ENCODE data around the gene SPRED3.
"Not testable (repeated sequence)": the region's sequence is repeated elsewhere in the genome, so short reads cannot be mapped to it uniquely, and the experiment has no call there.

SPRED3 gene, protein sequence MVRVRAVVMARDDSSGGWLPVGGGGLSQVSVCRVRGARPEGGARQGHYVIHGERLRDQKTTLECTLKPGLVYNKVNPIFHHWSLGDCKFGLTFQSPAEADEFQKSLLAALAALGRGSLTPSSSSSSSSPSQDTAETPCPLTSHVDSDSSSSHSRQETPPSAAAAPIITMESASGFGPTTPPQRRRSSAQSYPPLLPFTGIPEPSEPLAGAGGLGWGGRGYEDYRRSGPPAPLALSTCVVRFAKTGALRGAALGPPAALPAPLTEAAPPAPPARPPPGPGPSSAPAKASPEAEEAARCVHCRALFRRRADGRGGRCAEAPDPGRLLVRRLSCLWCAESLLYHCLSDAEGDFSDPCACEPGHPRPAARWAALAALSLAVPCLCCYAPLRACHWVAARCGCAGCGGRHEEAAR

GRCh38 chr19:38388349-38389100 is at the start of gene SPRED3:
SPRED3 (plus strand) TSS chr19:38388697; CDS start chr19:38390303, 1,606 bp downstream.
- DNase-seq: no peak

DNA sequence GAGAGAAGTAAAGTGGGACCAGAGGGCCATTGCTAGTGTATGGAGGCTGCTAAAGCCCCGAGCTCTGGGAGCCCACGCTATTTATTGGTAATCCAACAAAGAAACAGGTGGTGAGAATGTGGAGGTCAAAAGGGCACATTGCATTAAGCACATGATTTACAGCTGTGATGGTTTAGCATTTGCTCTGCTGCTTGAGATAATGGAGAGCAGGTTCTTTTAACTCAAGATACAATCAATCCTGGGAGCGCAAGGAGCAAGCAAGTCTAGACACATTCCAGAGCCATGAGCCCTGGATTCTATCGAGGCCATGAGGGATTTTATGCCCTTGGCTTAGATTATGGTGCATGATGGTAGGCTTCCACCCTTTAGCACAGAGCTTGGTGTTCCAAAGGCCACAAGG is 49.5 kb upstream of the SPRED3 start:
- DNase-seq: not testable (repeated sequence)

DNA sequence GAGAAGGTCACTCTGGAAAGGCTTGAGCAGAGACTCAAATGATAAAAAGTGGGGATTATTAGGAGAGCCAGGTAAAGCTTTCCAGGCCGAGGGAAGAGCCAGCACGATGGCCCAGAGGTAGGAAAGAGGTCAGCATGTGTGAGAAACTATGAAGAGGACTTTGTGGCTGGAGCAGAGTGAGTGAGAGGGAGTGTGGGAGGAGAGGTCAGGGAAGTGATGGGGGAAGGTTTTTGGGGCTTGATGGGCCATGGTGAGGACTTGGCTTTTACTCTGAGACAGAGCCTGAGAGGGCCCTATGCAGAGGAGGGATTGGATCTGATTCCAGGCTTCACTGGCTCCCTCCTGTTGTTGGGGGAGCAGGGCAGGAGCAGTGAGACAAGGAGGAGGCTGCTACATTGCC is 47.6 kb upstream of the SPRED3 start:
- DNase-seq: no peak

GRCh38 chr19:38346837-38347236 is 41.7 kb upstream of the SPRED3 start:
- no peak for DNase-seq

DNA sequence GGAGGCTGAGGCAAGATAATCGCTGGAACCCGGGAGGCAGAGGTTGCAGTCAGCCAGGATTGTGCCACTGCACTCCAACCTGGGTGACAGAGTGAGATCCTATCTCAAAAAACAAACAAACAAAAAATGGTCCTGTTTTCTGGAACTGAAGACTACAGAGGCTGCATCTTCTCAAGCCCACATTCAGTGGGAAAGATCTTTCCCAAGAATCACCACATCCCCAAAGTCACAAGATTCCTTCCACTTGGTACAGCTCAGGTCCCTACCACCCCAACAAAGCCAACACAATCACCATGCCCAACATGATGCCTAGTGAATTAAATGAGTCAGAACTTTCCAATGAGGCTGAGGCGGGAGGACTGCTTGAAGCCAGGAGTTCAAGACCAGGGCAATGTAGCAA is 37.6 kb upstream of the SPRED3 start:
- DNase-seq: no peak

DNA sequence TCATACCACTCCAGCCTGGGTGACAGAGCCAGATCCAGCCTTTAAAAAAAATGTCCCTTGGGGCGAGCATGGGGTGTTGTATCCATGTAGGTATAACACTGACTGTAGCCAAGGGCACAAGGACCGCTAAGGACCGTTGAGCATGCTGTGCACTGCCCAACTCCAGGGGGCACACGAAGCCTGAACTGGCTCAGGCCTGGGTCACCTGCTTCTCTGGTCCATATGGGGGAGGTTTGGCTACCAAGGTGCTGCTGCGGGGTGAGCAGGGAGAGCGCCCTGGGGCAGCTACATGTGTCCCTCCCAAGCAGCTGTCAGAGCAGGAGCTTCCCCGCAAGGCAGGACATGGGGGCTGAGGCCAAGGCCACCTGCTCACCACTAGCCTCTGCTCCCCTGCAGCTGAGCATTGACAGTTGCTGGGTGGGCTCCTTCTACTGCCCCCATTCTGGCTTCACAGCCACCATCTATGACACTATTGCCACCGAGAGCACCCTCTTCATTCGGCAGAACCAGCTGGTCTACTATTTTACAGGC is 36.6 kb upstream of the SPRED3 start:
- no peak for DNase-seq

GRCh38 chr19:38352611-38353010 is 35.9 kb upstream of the SPRED3 start:
- no peak for DNase-seq

DNA sequence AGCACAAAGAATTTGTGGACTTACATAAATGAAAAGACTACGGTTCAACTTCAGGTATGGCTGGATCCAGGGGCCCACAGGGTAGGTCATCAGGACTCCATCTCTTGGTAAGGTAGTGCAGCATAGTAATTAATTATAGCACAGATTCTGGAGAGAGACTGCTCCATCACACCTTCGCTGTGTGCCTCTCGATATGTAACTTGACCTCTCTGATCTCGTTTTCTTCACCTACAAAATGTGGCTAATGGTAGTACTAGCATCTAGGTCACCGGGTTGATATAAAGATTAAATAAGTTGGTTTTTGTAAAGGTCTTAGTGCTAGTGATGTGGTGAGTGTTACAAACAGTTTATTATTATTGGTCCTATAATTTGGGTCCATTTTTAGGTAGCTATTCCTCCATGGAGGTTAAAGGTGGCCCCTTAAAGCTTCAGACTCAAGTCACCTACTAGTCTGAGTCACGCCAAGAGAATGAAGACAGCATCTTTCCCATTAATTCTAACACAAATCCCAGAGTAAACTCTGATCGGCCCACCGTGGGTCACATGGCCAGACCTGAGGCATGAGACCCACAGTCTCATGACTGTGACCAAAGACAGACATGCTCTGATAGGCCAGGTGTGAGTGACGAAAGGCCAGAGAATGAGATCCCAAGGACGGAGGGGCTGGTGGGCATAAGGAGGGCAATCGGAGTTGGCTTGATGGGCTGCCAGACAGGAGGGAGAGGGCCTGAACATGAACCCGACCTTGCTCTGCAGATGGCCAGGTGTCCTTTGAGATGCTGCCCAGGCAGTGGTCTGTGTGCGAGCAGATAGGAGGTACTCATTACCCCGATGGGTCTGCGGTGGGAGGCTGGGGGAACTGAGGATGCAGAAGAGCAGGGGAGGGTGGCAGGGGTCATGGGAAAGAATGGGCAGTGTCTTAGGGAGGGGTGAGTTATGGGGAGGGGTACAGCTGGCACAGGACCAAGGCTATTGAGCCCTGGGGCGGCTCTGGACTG is 32.5 kb upstream of the SPRED3 start:
- DNase-seq: no peak

DNA sequence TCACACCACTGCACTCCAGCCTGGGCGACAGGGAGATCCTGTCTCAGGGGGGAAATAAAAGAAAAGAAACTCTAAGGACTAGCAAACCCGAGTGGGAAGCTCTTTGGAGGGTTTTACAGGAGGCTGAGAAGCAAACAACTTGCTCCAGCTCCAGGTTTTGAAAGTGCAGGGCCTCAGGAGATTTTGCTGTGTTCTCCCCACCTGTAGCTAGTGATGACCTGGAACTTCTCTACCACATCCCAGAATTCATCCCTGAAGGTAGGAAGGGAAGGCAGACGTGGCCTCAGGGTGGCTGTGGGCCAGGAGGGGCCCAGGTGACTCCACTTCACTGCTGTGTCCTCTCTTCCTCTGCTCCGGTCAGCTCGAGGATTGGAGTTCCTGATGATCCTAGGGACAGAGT is 30.4 kb upstream of the SPRED3 start:
- DNase-seq: no peak

DNA sequence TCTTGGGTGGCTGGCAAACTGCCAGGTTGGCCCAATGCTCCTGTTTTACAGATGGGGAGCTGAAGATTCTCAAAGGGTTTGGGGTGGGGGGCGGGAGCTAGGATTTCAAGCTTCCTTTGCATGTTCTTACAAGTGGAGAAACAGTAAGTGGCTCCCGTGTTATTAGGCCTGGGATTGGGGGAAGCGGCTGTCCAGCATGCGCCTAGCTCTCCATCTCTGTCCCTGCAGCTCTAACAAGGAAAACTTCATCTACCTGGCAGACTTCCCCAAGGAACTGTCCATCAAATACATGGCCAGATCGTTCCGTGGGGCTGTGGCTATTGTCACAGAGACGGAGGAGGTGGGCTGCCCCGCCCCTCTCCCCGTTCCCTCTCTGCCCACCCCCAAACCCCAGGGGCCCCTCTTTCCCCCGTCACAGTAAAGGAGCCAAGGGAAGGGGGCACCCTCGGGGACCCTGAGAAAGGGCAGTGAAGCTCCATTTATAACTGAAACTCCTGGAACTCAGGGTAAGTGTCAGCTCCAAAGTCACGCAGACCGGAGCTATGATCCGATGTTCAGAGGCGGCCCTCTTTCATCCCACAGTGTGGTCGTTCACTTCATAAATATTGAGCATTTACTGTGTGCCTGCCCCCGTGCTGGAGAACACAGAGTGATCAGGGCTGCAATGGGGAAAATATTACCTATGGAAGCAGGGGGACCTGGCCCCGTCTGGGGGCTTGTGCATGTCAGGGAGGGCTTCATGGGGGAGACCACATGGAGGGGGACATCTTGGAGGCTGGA is 29.1 kb upstream of the SPRED3 start:
- no peak for DNase-seq

- DNase-seq: no peak
Measured at GRCh38 chr19:38360351-38360750, 28.1 kb upstream of the SPRED3 start.

- no peak for DNase-seq
Measured at GRCh38 chr19:38360839-38361631, 27.5 kb upstream of the SPRED3 start.

DNA sequence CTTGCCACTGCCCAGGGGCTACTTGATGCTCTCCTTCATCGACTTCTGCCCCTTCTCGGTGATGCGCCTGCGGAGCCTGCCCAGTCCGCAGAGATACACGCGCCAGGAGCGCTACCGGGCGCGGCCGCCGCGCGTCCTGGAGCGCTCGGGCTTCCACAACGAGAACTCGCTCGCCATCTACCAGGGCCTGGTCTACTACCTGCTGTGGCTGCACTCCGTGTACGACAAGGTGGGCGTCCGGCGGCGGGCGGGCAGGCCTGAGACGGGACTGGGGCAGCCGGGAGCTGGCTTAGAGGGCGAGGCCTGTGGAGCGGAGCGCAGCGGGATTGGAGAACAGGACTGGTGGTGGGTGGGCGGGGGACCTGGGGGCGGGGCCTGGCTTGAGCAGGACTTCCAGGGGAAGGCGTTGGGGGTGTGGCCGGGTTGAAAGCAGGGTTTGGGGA is 26.8 kb upstream of the SPRED3 start:
- DNase-seq: peak; percentile 87

GRCh38 chr19:38362076-38362945 is 26.2 kb upstream of the SPRED3 start:
- peak; percentile 90 for DNase-seq

DNA sequence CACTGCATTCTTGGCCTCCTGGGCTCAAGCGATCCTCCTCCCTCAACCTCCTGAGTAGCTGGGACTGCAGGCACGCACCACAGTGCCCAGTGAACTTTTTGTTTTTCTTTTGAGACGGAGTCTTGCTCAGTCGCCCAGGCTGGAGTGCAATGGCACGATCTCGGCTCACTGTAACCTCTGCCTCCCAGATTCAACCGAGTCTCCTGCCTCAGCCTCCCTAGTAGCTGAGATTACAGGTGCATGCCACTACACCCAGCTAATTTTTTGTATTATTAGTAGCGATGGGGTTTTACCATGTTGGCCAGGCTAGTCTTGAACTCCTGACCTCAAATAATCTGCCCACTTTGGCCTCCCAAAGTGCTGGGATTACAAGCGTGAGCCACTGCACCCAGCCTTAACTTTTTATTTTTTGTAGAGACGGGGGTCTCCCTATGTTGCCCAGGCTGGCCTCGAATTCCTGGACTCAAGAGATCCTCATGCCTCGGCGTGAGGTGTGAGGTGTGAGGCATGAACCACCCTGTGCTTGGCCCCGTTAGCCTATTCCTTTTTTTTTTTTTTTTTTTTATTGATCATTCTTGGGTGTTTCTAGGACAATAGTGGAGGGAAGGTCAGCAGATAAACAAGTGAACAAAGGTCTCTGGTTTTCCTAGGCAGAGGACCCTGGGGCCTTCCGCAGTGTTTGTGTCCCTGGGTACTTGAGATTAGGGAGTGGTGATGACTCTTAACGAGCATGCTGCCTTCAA is 25.4 kb upstream of the SPRED3 start:
- DNase-seq: not testable (repeated sequence)

DNA sequence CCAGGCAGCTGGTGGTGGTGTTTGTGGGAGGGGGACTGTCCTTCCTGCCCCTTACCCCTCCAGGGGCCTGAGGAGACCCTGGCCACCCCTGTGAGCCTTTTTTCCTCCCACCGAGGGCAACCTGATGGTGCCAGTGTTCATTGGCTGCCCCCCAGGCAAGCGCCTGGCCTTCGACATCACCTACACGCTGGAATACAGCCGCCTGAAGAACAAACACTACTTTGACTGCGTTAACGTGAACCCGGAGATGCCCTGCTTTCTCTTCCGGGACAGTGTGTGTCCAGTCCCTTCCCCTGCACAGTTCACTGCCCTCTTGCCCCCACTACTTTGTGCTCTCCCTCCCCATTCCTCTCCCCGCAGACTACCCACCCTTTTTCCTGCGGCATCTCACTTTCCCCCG is 21.5 kb upstream of the SPRED3 start:
- no peak for DNase-seq

- DNase-seq: no peak
Measured at GRCh38 chr19:38369584-38369983, 18.9 kb upstream of the SPRED3 start.

DNA sequence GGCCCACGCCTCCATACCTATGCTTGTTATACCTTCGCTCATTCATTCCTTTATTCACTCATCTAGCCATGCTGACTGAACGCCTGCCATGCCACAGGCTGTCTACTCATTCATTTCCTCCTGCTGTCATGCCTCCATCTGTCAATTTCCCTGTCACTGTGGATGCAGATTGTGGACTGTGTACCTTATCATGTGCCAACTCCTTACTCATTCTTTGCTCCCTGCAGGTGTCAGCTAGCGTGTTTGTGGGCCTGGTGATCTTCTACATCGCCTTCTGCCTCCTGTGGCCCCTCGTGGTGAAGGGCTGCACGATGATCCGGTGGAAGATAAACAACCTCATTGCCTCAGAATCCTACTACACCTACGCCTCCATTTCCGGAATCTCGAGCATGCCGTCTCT is 18.2 kb upstream of the SPRED3 start:
- no peak for DNase-seq

GRCh38 chr19:38371081-38371480 is 17.4 kb upstream of the SPRED3 start:
- no peak for DNase-seq

Data from activated effector memory CD4-positive, alpha-beta T cell treated with anti-CD3 and anti-CD28 coated beads, Interleukin-2, amount 50 U/mL, for 16 hours (primary cell).